Eye (tissue), 1 donor: Measurements from ENCODE around the gene APH1B.

Experiments used
- DNase-seq: peaks from one replicate; pipeline ENCODE4 v3.0.0-alpha.2; 2015

APH1B gene

GRCh38 chr15:63354821-63355650 lies 77.6 kb downstream of the APH1B start:
- no peak for DNase-seq

- DNase-seq: no peak
These were observed 79.7 kb downstream of the APH1B start for GRCh38 chr15:63357061-63357460.

GRCh38 chr15:63357731-63358130 lies 80.3 kb downstream of the APH1B start:
- DNase-seq: no peak

GRCh38 chr15:63358241-63359029 lies 81.0 kb downstream of the APH1B start:
- no peak for DNase-seq
